GM19240 (cell line): ENCODE data around the gene RAB17.

Source experiments
- DNase-seq: peaks from one replicate; pipeline ENCODE4 v3.0.0; 2011; ENCODE audit warnings: low spot score; ENCODE audit not compliant: insufficient read length

The RAB17 gene

GRCh38 chr2:237590272-237591140 is at the start of gene RAB17:
Gene RAB17 (minus strand): TSS chr2:237590734. CDS start chr2:237586154, 4,580 bp downstream.
- no peak for DNase-seq

DNA sequence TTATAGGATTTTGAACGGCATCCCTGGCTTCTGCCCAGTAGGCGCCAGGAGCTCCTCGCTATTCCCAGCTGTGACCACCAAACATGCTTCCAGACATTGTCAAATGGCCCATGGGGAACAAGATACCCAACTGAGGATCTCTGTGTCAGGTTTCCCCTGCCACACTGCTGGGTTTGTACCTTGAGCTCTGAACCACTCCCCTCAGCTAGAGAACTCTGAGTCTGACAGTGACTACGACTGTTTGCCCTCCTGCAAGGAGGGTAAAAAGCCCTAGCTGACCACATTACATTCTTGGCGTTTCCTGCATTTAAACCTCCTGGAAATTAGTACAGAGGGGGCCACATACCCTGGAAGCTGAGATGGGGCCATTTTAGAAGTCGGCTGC is 49.3 kb upstream of the RAB17 start:
- no peak for DNase-seq

- no peak for DNase-seq
Observed at GRCh38 chr2:237639052-237639835, 48.7 kb upstream of the RAB17 start.

DNA sequence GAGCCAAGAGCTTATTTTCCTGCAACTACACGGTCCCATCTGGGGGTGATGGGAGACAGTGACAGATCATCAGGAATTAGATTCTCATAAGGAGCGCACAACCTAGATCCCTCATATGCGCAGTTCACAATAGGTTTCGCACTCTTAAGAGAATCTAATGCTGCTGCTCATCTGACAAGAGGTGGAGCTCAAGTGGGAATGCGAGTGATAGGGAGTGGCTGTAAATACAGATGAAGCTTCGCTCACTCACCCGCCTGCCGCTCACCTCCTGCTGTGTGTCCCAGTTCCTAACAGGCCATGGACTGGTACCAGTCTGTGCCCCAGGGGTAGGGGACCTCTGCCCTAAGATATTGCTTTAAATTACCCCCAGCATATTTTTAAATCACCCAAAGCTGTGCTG is 47.6 kb upstream of the RAB17 start:
- DNase-seq: no peak

- DNase-seq: no peak
Observed at GRCh38 chr2:237637429-237638135, 47.0 kb upstream of the RAB17 start.

- no peak for DNase-seq
Observed at GRCh38 chr2:237636578-237636977, 46.0 kb upstream of the RAB17 start.

DNA sequence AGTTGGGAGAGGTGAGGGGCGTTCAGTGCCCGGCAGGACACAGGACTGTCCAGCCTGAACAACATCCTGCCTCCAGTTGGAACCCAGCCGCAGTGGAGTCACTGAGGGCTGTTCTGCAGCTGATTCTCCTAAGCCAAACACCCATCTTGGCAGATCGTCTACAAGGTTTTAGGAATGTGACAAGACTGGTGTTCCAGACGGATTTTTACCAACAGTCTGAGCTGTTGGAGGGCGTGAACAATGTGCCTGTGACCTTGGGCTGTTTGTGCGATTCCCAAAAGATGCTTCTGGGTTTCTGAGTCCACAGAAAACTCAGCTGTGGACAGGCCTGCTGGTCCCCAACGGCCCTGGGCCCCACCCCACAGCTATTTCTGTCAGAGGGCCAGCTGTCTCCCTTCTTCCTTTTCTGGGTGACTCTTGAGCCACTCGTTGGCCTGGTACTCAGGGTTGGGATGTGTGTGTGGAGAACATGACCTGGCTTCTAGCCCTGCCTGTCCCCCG is 42.6 kb upstream of the RAB17 start:
- DNase-seq: no peak

- no peak for DNase-seq
Observed at GRCh38 chr2:237631801-237632585, 41.5 kb upstream of the RAB17 start.

DNA sequence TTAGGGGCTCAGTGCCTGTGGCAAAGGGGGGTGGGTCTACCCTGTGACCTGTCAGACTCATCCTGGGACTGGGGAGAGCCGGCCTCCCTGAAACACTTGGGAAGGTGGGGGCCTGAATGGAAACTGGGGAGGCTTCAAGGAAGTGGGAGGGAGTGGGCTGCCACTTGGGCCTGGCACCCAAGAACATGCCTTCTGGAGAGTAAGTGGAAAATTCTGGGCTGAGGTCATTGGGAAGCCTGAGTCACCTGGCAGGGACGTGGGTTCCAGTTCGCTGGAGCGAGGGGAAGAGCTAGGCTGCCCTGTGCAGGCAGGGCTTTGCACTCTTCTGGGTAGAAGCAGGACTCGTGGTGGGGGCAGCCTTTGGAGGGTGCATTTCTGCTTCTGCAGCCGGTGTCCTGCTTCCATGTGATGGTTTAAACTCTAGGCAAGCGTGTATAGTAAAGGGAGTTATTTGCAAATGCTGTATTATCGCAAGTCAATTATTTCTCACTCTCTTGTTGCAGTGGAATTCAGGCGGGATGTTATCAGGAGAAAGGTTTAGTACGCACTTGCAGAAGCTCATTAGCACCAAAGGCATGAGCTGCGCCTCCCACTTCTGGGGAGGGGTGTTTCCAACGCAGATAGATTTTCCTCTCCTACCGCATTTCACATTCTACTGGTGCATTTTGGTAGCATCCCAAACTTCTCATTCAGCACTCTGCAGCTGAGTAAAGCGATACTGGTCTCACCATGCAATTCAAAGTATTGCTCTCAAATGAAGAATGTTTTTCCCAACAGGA is 40.7 kb upstream of the RAB17 start:
- no peak for DNase-seq

DNA sequence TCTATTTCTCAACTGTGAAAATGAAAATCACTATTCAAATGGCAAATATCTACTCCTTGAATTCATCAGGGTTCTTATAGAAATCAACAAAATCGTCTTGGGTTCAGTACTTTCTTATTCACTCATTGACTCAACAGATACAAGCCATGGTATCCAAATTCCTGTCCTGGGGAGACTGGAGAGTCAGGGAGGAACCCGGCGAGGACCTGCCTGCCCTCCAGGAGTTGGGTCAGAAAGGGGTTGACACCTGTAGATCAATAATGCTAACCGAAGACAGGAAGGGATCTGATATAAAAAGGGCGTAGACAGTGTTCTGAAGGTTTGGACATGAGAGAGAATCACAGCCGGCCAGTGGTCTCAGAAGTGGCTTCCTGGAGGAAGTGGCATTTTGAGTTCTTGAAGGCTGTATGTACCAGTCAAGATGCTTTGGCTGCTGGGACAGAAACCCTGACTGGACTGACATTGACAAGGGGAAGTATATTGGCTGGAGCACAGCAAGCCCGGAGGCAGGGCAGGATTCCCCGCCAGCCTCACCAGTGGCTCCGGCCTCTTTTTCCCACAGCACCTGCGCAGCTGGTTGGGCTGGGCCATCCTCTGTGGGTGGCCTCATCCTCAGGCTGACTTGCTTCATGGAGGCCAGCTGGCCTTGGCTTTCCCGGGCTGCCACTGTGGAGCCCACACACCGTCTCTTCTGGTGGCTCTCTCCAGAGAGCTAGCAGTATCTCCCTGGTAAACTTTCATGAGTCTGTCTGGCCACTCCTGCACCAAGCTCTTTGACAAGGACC is 39.9 kb upstream of the RAB17 start:
- no peak for DNase-seq

DNA sequence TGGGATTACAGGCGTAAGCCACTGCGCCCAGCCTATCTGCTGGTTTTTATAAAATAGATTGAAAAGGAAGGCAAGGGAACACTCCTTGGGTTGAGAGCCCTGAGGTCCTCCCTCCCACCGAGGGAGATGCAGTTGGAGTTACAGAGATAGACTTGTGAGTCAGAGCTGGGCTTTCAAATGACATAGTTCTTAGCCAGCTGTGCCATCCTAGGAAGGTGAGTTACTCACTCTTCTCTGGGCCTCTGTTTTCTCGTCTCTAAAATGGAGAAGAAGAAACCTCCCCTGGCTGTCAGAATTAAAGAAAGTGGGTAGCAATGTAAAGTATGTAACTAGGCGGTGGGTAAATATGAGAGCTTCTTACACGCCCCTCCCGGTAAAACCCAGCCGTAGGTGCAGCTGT is 39.2 kb upstream of the RAB17 start:
- DNase-seq: no peak

DNA sequence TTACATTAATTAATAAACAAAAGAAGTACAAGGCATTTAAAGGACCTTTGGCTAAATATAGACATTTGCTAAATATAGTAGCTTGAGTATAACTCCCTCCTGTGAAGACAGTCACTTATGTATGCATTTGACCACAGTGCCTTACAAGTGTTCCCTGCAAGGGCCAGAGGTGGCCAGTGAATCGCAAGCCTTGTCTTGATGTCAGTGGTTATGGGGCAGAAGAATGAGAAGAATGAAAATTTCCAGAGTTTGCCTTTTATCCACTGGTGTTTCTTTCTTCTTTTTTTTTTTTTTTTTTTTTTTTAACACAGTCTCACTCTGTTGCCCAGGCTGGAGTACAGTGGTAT is 38.6 kb upstream of the RAB17 start:
- DNase-seq: no peak

GRCh38 chr2:237628247-237629187 is 38.0 kb upstream of the RAB17 start:
- DNase-seq: no peak

DNA sequence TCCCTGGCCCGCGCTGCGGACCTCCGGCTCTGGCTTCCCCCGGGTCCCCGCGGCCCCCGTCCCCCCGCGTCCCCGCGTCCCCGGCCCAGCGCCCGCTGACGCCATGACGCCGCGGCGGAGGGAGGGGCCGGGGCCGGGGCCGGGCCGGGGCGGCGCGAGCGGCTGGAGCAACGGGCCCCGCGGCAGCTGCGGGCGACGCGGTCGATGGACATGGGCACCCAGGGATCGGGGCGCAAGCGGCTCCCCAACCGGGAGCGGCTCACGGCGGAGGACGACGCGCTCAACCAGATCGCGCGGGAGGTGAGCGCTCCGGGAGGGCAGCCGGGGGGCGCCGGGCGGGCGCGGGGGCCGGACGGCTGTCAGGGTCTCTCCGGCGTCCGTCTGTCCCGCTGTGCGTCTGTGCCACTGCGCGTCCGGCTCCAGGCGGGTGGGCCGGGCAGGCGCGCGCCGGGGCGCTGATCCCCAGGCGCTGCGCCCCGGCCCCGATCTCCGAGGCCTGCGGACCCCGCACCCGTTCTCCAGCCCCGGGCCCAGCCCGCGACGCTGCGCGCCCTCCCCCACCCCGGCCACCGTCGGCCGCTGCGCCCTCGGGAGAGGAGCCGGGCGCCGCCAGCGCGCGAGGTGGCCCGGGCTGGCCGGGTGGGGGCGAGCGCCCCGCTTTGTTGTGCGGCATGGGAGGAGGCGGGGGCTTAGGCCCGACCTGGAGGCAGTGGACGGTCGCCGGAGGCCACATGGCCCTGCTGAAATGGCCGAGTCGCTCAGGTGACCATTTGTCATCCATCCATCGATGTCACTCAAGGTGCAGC is 37.1 kb upstream of the RAB17 start, which contains the start of gene LRRFIP1:
Gene LRRFIP1 (plus strand): TSS at position 147 of the 806 bp plus-strand sequence. CDS start 58 bp downstream, at position 205.
- DNase-seq: no peak

DNA sequence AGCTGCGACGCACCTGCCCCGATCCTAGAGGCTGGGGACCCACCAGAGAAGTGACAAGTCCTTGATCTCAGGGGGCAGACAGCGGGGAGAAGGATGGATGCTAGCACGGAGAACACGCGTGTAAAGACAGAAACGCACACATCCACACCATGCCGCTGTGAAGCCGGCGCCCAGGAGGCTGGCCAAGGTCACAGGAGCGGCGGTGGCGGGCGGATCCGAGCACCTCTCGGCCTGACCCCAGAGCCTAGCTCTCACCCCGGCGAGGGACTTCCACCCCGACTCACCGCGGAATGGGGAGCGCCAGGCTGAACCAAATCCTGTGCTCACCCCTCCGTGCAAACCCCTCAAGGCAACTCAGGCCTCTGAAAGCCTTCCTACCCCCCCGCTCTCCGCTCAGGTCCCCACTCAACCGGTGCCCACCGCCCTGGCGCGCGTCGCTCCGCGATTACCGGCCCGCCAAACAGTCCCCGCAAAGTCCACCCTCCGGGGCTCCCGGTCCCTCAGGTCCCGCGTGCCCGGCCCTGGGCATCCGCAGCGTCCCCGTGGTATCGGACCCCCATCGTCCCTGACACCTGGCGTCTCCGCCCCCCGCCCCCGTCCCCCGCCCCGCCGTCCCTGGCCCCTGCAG is 36.4 kb upstream of the RAB17 start:
- no peak for DNase-seq

- no peak for DNase-seq
Observed at GRCh38 chr2:237625777-237626176, 35.2 kb upstream of the RAB17 start.

DNA sequence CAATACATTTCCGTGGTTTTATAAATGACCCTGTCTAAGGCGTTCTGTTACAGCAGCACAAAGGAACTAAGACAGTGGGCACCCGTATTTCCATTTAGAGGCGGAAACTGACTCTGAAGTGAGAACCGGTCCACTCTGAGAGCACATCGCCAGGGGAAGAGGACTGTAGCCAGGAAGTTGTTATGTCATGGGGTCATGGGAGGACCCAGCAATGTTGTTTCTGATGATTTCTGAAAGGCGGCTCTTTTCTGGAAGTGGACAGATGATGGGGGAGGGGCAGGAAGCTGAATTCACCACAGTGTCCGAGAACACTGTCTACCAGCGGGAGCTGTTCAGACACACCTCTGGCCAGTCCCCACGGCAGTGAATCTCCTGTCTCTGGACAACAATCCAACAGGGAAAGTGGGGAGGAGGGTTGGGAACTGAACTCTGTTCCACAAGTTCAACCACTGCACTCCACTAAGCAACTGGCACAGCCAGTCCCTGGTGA is 34.7 kb upstream of the RAB17 start:
- no peak for DNase-seq
